Thyroid gland (tissue), 4 donors: ENCODE results near the gene ARRDC4.

Experiments used
- POLR2A ChIP-seq, 2 donors: fragments of 450-650 bp; IDR thresholded peaks; one replicate each; pipeline ENCODE4 v1.6.1; 2017; ENCODE audit warnings: antibody characterized with exemption in 2 of 2, mild to moderate bottlenecking in 2 of 2, moderate library complexity in 1 of 2
- TF ChIP-seq, protein P1 (sequence below), 6 experiments: fragments of 200-600 bp in 3 of 6; fragments of 450-650 bp in 3 of 6; sonication (generic) in 3 of 6; IDR thresholded peaks; one replicate each; pipeline ENCODE4 v1.5.1; 2016 to 2019; ENCODE audit warnings: antibody characterized with exemption in 6 of 6, mild to moderate bottlenecking in 2 of 6, inconsistent platforms in 1 of 6, moderate library complexity in 1 of 6

DNA sequence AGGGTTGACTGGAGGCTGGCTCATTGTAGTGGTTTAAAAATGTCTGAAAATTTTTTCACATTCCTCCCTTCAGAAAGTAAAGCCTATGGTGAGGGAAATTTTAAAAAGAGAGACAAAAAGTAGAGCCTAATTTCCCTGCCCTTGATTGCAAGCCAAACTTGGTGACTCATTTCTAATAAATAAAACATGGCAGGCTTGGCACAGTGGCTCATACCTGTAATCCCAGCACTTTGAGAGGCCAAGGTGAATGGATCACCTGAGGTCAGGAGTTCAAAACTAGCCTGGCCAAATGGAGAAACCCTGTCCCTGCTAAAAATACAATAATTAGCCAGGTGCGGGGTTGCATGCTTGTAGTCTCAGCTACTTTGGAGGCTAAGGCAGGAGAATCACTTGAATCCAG, 18.9 kb upstream of the ARRDC4 start:
- TF ChIP-seq, protein P1, sequence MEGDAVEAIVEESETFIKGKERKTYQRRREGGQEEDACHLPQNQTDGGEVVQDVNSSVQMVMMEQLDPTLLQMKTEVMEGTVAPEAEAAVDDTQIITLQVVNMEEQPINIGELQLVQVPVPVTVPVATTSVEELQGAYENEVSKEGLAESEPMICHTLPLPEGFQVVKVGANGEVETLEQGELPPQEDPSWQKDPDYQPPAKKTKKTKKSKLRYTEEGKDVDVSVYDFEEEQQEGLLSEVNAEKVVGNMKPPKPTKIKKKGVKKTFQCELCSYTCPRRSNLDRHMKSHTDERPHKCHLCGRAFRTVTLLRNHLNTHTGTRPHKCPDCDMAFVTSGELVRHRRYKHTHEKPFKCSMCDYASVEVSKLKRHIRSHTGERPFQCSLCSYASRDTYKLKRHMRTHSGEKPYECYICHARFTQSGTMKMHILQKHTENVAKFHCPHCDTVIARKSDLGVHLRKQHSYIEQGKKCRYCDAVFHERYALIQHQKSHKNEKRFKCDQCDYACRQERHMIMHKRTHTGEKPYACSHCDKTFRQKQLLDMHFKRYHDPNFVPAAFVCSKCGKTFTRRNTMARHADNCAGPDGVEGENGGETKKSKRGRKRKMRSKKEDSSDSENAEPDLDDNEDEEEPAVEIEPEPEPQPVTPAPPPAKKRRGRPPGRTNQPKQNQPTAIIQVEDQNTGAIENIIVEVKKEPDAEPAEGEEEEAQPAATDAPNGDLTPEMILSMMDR (IDR thresholded peaks at IDR 0.05), result no peak
- TF ChIP-seq POLR2A (IDR thresholded peaks at IDR 0.05), result no peak
